Natural killer cell (primary cell): ENCODE measurements around the gene PILRA. TPM values are rescaled to one million over a fixed set of nuclear protein-coding genes. Genes with fewer than 3 reads are reported as not detected.
A peak's percentile ranks its signal among the peaks of the same experiment; 100 is the strongest.

Experiments used
- ATAC-seq, 3 donors: fragments of 150-1000 bp in 2 of 3; fragments of 200-7000 bp in 1 of 3; cut with Tn5 transposase; 1 replicate in 1 of 3; 2 replicates in 2 of 3; pipeline ENCODE4 v1.10.0; 2021; ENCODE audit warnings: mild to moderate bottlenecking in 2 of 3, moderate library complexity in 2 of 3
- DNase-seq, 2 donors: peaks; one replicate each; pipeline versions ENCODE4 v3.0.0 to v3.0.0-alpha.2; 2013 to 2021; ENCODE audit warnings: mixed read lengths in 1 of 2
- H3K27ac ChIP-seq: one replicate; pipeline ENCODE4 v1.5.1; 2013; ENCODE audit warnings: mild to moderate bottlenecking, low read length
- H3K27me3 ChIP-seq: one replicate; pipeline ENCODE4 v1.6.1; 2013; ENCODE audit warnings: low read length; ENCODE audit not compliant: control insufficient read depth, insufficient read depth
- H3K36me3 ChIP-seq: one replicate; pipeline ENCODE4 v1.6.1; 2013; ENCODE audit warnings: low read length; ENCODE audit not compliant: control insufficient read depth, insufficient read depth
- H3K4me1 ChIP-seq: one replicate; pipeline ENCODE4 v1.6.1; 2013; ENCODE audit warnings: low read length; ENCODE audit not compliant: control insufficient read depth, insufficient read depth
- H3K4me3 ChIP-seq: one replicate; pipeline ENCODE4 v1.5.1; 2013; ENCODE audit warnings: low read length
- H3K9me3 ChIP-seq: one replicate; pipeline ENCODE4 v1.6.1; 2013; ENCODE audit warnings: low read length; ENCODE audit not compliant: control insufficient read depth, insufficient read depth
- H3K27ac Mint-ChIP-seq, 2 donors: one replicate each; pipeline ENCODE4 v1.8.0; 2022; ENCODE audit warnings: mild to moderate bottlenecking in 2 of 2, mixed read lengths in 2 of 2, moderate library complexity in 1 of 2
- H3K27me3 Mint-ChIP-seq, 2 donors: one replicate each; pipeline ENCODE4 v1.8.0; 2022; ENCODE audit warnings: low read depth in 2 of 2, mixed read lengths in 2 of 2
- H3K36me3 Mint-ChIP-seq: one replicate; pipeline ENCODE4 v1.8.0; 2022; ENCODE audit warnings: mixed read lengths
- H3K4me1 Mint-ChIP-seq, 2 donors: one replicate each; pipeline ENCODE4 v1.8.0; 2022; ENCODE audit warnings: mixed read lengths in 2 of 2
- H3K4me3 Mint-ChIP-seq: one replicate; pipeline ENCODE4 v1.8.0; 2022; ENCODE audit warnings: mild to moderate bottlenecking, moderate library complexity, mixed read lengths
- H3K9me3 Mint-ChIP-seq, 2 donors: one replicate each; pipeline ENCODE4 v1.8.0; 2022; ENCODE audit warnings: mixed read lengths in 2 of 2
- CTCF ChIP-seq: fragments of 200-600 bp; IDR thresholded peaks from one replicate; pipeline ENCODE4 v1.8.0; 2022; ENCODE audit warnings: antibody characterized with exemption
- WGBS: methylation state at CpG from one replicate; pipeline ENCODE4 v1.1.7; 2013; ENCODE audit warnings: missing lambda C conversion rate; ENCODE audit not compliant: insufficient coverage; 5-methylcytosine and 5-hydroxymethylcytosine counted together
- intact Hi-C: fragments of 100-400 bp; cut with micrococcal nuclease; formaldehyde crosslinking; loops from one replicate; pipeline ENCODE4 v1.14.2; 2022
- total RNA-seq, 4 donors: library from RNA; stranded (reverse); fragments of 120-200 nt in 1 of 4; gene quantifications; one replicate each; pipeline versions ENCODE4 v1.2.3 to v1.2.4, GENCODE V29; 2013 to 2022

Gene PILRA
- total RNA-seq, 3 donors from 2014 or later (not counting 1 experiment from before 2014, with no cell fraction given), result 18.8 to 38.8 (median 29.4) TPM

- Histone ChIP-seq H3K4me3 (no peak overlapping the region), H3K4me1 (peaks cover 91% of the 10 kb centered on the region), H3K27ac (peak overlapping the region; percentile 96), H3K9me3 (no peaks in the 10 kb centered on the region), H3K36me3 (peaks cover 6% of the 10 kb centered on the region), H3K27me3 (no peaks in the 10 kb centered on the region)
- peaks cover 55 to 72% of the 10 kb centered on the region in 2 donors for H3K4me1 Mint-ChIP-seq
- H3K4me3 Mint-ChIP-seq, result peak overlapping the region; percentile 81
- H3K9me3 Mint-ChIP-seq, result no peaks in the 10 kb centered on the region
- intact Hi-C loops, result loop anchor here (2.0 to 5.0 kb wide), 3 partner anchors 16 to 60 kb away; partner anchors contain the start of genes MEPCE and ZCWPW1
- no peaks in the 10 kb centered on the region for H3K27me3 Mint-ChIP-seq
- 10% methylated on average over 6 of the region's 6 CpGs for WGBS
- ATAC-seq (peak; percentile 76 to 89 (median 82)), DNase-seq (peak; percentile 56 to 70)
- H3K36me3 Mint-ChIP-seq, result peaks cover under 1% of the 10 kb centered on the region
- TF ChIP-seq CTCF, result no peak
- H3K27ac Mint-ChIP-seq, result peak overlapping the region; percentile 96
Observed at GRCh38 chr7:100369105-100369504, 4.2 kb upstream of the PILRA start.

GRCh38 chr7:100370303-100370702 is 3.0 kb upstream of the PILRA start:
- Histone ChIP-seq H3K4me3 (no peak overlapping the region), H3K4me1 (peaks cover 99% of the 10 kb centered on the region), H3K36me3 (peaks cover 3% of the 10 kb centered on the region), H3K27me3 (no peaks in the 10 kb centered on the region), H3K9me3 (no peaks in the 10 kb centered on the region), H3K27ac (peak overlapping the region; percentile 96)
- no peaks in the 10 kb centered on the region for H3K36me3 Mint-ChIP-seq
- no peak for DNase-seq
- H3K4me1 Mint-ChIP-seq, result peaks cover 59 to 75% of the 10 kb centered on the region in 2 donors
- peak overlapping the region; percentile 96 for H3K27ac Mint-ChIP-seq
- intact Hi-C loops, result no loop called here
- no peaks in the 10 kb centered on the region for H3K27me3 Mint-ChIP-seq
- H3K4me3 Mint-ChIP-seq, result no peak overlapping the region
- no peak for TF ChIP-seq CTCF
- ATAC-seq, result no peak
- H3K9me3 Mint-ChIP-seq, result no peaks in the 10 kb centered on the region
- 91% methylated on average over 4 of the region's 4 CpGs for WGBS

GRCh38 chr7:100370746-100371145 is 2.5 kb upstream of the PILRA start:
- ATAC-seq (no peak), DNase-seq (no peak)
- H3K4me1 Mint-ChIP-seq, result peaks cover 59 to 75% of the 10 kb centered on the region in 2 donors
- no peaks in the 10 kb centered on the region for H3K27me3 ChIP-seq
- intact Hi-C loops, result no loop called here
- WGBS, result 97% methylated on average over 6 of the region's 6 CpGs
- H3K27ac Mint-ChIP-seq, result peak overlapping the region; percentile 96
- no peaks in the 10 kb centered on the region for H3K27me3 Mint-ChIP-seq
- TF ChIP-seq CTCF, result no peak
- no peaks in the 10 kb centered on the region for H3K9me3 Mint-ChIP-seq
- H3K36me3 Mint-ChIP-seq, result no peaks in the 10 kb centered on the region
- H3K4me3 ChIP-seq, result no peak overlapping the region
- no peak overlapping the region for H3K4me3 Mint-ChIP-seq
- H3K36me3 ChIP-seq, result peaks cover 3% of the 10 kb centered on the region
- H3K9me3 ChIP-seq, result no peaks in the 10 kb centered on the region
- H3K4me1 ChIP-seq, result peaks cover 99% of the 10 kb centered on the region
- no peak overlapping the region for H3K27ac ChIP-seq

- Histone ChIP-seq H3K36me3 (peaks cover 3% of the 10 kb centered on the region), H3K4me1 (peaks cover 93% of the 10 kb centered on the region), H3K27ac (peak overlapping the region; percentile 11), H3K9me3 (no peaks in the 10 kb centered on the region), H3K4me3 (no peak overlapping the region), H3K27me3 (no peaks in the 10 kb centered on the region)
- H3K27ac Mint-ChIP-seq, result peak overlapping the region; percentile 96
- intact Hi-C loops, result no loop called here
- no peaks in the 10 kb centered on the region for H3K9me3 Mint-ChIP-seq
- no peak overlapping the region for H3K4me3 Mint-ChIP-seq
- 85% methylated on average over 7 of the region's 7 CpGs for WGBS
- H3K36me3 Mint-ChIP-seq, result no peaks in the 10 kb centered on the region
- no peak for ATAC-seq
- TF ChIP-seq CTCF, result no peak
- no peak for DNase-seq
- peaks cover 56 to 73% of the 10 kb centered on the region in 2 donors for H3K4me1 Mint-ChIP-seq
- no peaks in the 10 kb centered on the region for H3K27me3 Mint-ChIP-seq
Observed at GRCh38 chr7:100371561-100372171, 1.6 kb upstream of the PILRA start.
